ENCODE data around the gene CTNNA1.

DNA sequence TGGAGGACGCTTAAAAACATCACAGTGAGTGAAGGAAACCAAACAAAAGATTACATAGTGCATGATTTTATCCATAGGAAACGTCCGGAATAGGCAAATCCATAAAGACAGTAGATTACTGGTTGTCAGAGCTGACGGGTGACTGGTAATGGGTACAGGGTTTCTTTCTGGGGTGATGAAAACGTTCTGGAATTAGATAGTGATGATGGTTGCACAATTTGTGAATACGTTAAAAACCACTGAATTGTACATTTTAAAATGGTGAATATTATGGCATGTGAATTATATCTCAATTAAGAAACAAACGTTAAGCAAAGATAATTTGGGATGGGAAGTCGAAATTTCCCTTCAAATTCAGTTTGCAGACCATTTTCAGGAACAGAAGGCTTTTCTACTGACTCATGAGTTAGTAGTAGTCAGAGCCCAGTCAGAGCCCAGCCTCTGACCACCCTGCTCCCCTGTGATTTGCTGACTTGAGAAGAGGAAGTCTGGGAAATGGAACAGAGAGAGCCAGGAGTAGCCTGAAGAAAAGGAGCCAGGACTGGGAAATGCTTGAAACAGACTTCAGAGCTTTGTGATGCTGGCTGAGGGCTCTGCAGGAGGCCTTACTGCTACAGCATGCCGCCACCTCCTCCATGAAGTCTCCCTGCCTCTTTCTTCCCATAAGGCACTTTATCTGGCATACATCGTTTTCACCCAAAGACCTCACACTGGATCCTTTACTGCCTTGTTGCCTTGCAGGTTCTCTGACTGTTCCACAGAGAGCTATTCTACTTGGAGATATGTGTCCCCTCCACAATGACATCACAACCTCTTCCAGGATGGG, 46.4 kb upstream of the CTNNA1 start:
- TF ChIP-seq, protein P1, sequence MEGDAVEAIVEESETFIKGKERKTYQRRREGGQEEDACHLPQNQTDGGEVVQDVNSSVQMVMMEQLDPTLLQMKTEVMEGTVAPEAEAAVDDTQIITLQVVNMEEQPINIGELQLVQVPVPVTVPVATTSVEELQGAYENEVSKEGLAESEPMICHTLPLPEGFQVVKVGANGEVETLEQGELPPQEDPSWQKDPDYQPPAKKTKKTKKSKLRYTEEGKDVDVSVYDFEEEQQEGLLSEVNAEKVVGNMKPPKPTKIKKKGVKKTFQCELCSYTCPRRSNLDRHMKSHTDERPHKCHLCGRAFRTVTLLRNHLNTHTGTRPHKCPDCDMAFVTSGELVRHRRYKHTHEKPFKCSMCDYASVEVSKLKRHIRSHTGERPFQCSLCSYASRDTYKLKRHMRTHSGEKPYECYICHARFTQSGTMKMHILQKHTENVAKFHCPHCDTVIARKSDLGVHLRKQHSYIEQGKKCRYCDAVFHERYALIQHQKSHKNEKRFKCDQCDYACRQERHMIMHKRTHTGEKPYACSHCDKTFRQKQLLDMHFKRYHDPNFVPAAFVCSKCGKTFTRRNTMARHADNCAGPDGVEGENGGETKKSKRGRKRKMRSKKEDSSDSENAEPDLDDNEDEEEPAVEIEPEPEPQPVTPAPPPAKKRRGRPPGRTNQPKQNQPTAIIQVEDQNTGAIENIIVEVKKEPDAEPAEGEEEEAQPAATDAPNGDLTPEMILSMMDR (conservative IDR thresholded peaks at IDR 0.05; ENCODE audit: low read length), result no peak
- no peak for TF ChIP-seq EZH2phosphoT487 (IDR thresholded peaks at IDR 0.05; ENCODE audit: borderline replicate concordance)
